ENCODE results near the gene MYOCOS.
A peak's percentile ranks its signal among the peaks of the same experiment; 100 is the strongest.

Gene MYOCOS

GRCh38 chr1:171616586-171616985 is 5.5 kb upstream of the MYOCOS start:
- H3K4me3 ChIP-seq (ENCODE audit: low read depth, low read length), result no peak overlapping the region
- no peak for DNase-seq (ENCODE audit: low read depth)

- no peak overlapping the region for H3K4me3 ChIP-seq (ENCODE audit: low read depth, low read length)
- DNase-seq (ENCODE audit: low read depth), result no peak
These were observed 1.7 kb downstream of the MYOCOS start for GRCh38 chr1:171623651-171624331.

GRCh38 chr1:171625225-171625624 is 3.2 kb downstream of the MYOCOS start:
- no peak for DNase-seq (ENCODE audit: low read depth)
- no peak overlapping the region for H3K4me3 ChIP-seq (ENCODE audit: low read depth, low read length)

- no peak for DNase-seq (ENCODE audit: low read depth)
- no peak overlapping the region for H3K4me3 ChIP-seq (ENCODE audit: low read depth, low read length)
These were observed 5.0 kb downstream of the MYOCOS start for GRCh38 chr1:171627020-171627419.

GRCh38 chr1:171628225-171628624 is 6.2 kb downstream of the MYOCOS start:
- no peak for DNase-seq (ENCODE audit: low read depth)
- H3K4me3 ChIP-seq (ENCODE audit: low read depth, low read length), result no peak overlapping the region

GRCh38 chr1:171635661-171636060 is 13.6 kb downstream of the MYOCOS start:
- no peak for DNase-seq (ENCODE audit: low read depth)

GRCh38 chr1:171636141-171636540 is 14.1 kb downstream of the MYOCOS start:
- H3K4me3 ChIP-seq (ENCODE audit: low read depth, low read length), result no peak overlapping the region

More at GRCh38 chr1:171635661-171636060, 13.6 kb downstream of the MYOCOS start:
- no peak overlapping the region for H3K4me3 ChIP-seq (ENCODE audit: low read depth, low read length)

GRCh38 chr1:171637928-171638576 is 16.0 kb downstream of the MYOCOS start:
- H3K4me3 ChIP-seq (ENCODE audit: low read depth, low read length), result no peak overlapping the region
- no peak for DNase-seq (ENCODE audit: low read depth)

More at GRCh38 chr1:171636141-171636540, 14.1 kb downstream of the MYOCOS start:
- DNase-seq (ENCODE audit: low read depth), result no peak

GRCh38 chr1:171640225-171640624 is 18.2 kb downstream of the MYOCOS start:
- DNase-seq (ENCODE audit: low read depth), result no peak
- H3K4me3 ChIP-seq (ENCODE audit: low read depth, low read length), result no peak overlapping the region

- no peak for DNase-seq (ENCODE audit: low read depth)
These were observed 19.2 kb downstream of the MYOCOS start for GRCh38 chr1:171641076-171641864.

GRCh38 chr1:171642197-171642596 is 20.2 kb downstream of the MYOCOS start:
- DNase-seq (ENCODE audit: low read depth), result no peak
- H3K4me3 ChIP-seq (ENCODE audit: low read depth, low read length), result no peak overlapping the region

More at GRCh38 chr1:171641076-171641864, 19.2 kb downstream of the MYOCOS start:
- no peak overlapping the region for H3K4me3 ChIP-seq (ENCODE audit: low read depth, low read length)

GRCh38 chr1:171643156-171643555 is 21.1 kb downstream of the MYOCOS start:
- no peak for DNase-seq (ENCODE audit: low read depth)
- H3K4me3 ChIP-seq (ENCODE audit: low read depth, low read length), result no peak overlapping the region

GRCh38 chr1:171644805-171645483 is 22.9 kb downstream of the MYOCOS start:
- DNase-seq (ENCODE audit: low read depth), result peak; percentile 41
- no peak overlapping the region for H3K4me3 ChIP-seq (ENCODE audit: low read depth, low read length)

GRCh38 chr1:171645553-171646248 is 23.7 kb downstream of the MYOCOS start:
- no peak overlapping the region for H3K4me3 ChIP-seq (ENCODE audit: low read depth, low read length)
- no peak for DNase-seq (ENCODE audit: low read depth)

- DNase-seq (ENCODE audit: low read depth), result no peak
- no peak overlapping the region for H3K4me3 ChIP-seq (ENCODE audit: low read depth, low read length)
These were observed 24.2 kb downstream of the MYOCOS start for GRCh38 chr1:171646249-171646560.

GRCh38 chr1:171652234-171652822 is 30.3 kb downstream of the MYOCOS start, which contains the start of gene MYOC:
Gene MYOC, minus strand, starts transcription at chr1:171652688. Its CDS starts 77 bp downstream, at chr1:171652611.
- no peak within 1 kb of the TSS for H3K4me3 ChIP-seq (ENCODE audit: low read depth, low read length)
- DNase-seq (ENCODE audit: low read depth), result no peak

GRCh38 chr1:171653796-171654195 is 31.8 kb downstream of the MYOCOS start:
- DNase-seq (ENCODE audit: low read depth), result no peak
- H3K4me3 ChIP-seq (ENCODE audit: low read depth, low read length), result no peak overlapping the region

- DNase-seq (ENCODE audit: low read depth), result no peak
- no peak overlapping the region for H3K4me3 ChIP-seq (ENCODE audit: low read depth, low read length)
These were observed 32.3 kb downstream of the MYOCOS start for GRCh38 chr1:171654201-171654941.
